ENCODE results near the gene CMTM1.
"Not testable (repeated sequence)": the region's sequence is repeated elsewhere in the genome, so short reads cannot be mapped to it uniquely, and the experiment has no call there.

CMTM1 gene

DNA sequence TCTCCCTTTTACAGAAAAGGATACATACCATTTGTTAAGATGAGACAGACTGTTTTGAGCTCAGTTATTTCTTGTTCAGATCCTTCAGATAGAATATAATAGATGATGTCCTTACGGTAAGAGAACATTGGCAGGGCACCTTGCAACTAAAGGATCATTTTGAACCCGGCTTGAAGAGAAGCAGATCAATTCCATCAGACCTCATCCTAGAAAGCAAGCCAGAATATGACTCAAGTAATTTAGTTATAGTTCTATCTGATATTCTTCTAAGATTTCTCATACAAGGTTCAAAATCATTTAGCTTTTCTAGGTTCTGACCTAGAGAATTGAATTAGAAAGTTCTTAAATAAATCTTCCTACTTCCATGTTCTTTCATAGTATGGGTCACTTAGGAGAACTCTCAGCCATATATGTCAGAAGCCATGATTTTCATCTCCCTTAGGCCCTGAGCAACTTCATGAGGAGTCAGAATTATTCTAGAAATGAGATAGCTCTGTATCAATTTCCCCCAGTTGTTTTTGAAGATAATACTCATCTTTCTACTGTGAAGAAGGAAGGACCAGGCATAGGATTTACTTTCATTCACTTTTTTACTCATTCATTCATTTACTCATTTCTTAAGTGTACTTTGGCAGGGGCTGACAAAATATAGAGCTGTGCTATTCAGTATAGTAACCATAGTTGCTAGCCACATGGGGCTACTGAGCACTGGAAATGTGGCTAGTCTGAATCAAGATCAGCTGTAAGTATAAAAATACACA lies 2.5 kb upstream of the CMTM1 start:
- no peak for DNase-seq

DNA sequence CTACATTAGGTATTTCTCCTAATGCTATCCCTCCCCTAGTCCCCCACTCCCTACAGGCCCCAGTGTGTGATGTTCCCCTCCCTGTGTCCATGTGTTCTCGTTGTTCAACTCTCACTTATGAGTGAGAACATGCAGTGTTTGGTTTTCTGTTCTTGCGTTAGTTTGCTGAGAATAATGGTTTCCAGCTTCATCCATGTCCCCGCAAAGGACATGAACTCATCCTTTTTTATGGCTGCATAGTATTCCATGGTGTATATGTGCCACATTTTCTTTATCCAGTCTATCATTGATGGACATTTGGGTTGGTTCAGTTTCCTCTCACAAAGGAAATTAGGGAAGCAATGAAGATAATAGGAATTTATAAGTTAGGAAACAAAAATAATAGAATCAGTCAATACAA lies 1.0 kb downstream of the CMTM1 start:
- DNase-seq: not testable (repeated sequence)

GRCh38 chr16:66568355-66568754 lies 2.1 kb downstream of the CMTM1 start:
- no peak for DNase-seq

GRCh38 chr16:66569131-66569530 lies 2.9 kb downstream of the CMTM1 start:
- DNase-seq: no peak

DNA sequence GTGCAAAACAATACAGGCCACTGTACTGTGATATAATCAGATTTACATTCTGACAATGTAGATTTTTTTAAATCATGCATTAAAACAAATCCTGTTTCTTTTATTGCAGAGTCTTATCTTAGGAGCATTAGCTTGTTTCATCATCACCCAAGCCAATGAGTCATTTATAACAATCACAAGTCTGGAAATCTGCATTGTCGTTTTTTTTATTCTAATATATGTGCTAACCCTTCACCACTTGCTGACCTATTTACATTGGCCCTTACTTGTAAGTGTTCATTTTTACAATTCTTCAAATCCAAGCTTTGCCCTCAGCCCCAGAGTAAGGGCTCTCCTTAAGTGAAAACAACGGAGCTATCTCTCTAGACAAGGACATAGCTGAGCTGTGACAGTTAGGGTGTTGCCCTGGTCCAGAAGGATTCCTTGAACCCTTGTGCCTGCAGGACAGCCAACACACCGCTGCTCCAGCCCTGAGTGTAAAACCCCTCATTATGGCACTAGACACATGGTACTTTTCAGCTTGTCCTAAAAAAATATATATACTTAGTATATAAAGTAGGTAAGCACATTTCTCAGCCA lies 3.7 kb downstream of the CMTM1 start:
- no peak for DNase-seq

GRCh38 chr16:66572356-66572755 lies 6.1 kb downstream of the CMTM1 start:
- DNase-seq: no peak

DNA sequence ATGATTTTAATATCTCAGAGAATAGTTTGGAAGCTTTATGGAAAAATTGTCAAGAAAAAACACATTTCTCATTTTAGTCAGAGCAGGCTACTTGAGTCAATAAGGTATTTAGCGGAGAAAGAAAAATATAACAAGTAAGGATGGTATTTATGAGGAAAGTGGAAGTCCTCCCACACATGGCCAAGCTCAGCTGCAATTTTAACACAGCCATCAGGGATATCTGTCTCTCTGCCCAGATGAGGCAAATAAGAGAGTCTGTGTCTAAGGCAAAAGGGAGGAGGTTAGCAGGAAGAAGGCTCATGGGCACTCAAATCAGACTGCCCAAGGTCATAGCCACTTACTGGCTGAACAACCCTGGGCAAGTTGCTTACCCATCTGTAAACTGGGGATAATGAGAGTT lies 7.8 kb downstream of the CMTM1 start:
- no peak for DNase-seq

DNA sequence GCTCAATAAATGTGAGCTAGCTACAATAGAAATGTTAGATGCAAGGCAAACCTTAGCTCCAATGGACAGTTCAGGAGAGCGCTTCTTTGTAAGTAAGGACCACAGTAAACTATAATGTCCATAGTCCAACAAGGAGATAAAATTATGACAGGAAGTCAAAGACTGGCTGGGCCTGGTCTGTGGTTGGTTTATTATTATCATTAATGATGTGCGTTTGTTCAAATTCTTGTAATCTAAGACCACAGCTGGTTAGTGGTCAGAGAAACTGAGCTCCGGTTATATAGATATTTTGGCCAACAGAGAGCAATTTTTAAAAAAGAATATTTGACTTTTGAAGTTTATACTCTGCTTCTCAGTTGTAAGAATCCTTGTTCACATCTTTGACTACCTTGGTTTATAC lies 8.3 kb downstream of the CMTM1 start:
- DNase-seq: no peak

GRCh38 chr16:66575060-66575459 lies 8.8 kb downstream of the CMTM1 start:
- DNase-seq: no peak

DNA sequence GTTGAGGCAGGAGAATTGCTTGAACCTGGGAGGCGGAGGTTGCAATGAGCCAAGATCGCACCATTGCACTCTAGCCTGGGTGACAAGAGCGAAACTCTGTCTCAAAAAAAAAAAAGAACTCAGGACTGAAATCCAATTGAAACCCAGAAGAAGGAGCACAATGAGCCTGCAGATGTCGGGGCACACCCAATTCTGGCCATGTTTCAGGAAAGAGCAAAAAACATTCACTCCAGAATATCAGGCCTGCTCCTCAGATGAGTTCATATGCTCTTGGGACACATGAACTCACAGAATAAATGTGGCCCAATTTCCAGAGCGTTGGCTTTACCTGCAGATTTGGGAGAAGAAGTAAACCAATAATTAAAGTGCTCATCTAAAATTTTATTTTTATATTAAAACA lies 10.1 kb downstream of the CMTM1 start:
- DNase-seq: no peak

DNA sequence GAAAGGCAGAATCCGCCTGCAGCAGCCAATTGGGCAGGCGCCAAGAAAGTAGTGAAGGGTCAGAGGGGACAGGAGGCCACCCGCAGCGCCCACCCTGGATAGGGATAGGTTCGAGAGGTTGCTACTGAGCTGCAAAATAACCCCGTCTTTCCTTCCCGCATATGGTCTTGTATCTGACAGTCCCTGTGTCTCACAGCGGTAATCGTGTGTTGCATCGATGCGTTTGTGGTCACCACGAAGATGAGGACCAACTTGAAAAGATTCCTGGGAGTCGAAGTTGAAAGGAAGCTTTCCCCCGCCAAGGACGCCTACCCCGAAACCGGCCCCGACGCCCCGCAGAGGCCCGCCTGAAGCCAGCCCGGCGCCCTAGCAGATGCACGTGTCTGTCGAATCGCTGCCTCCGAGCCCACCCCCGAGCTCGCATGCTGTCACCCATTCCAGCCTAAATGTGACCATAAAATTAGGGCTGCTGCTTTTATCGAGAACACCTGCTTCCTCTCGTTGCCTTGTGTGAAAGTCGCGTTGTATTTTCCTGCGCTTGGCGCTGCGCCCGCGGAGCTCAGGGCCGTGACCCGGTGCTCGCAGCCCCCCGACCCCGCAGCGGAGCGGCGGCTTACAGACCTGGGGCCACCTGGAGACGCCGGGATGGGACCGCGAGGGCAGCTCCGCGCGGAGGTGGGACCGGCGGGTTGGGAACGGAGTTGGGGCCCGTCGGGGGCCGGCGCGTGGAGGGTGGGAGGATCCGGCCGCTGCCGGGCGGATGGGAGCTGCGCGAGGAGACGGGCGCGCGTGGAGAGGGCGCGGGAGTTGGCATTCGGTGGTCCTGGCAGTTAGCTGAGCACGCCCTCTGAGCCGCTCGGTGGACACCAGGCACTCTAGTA lies 12.7 kb downstream of the CMTM1 start, which contains the start of gene CMTM2:
CMTM2 (plus strand) TSS at position 813 of the 881 bp plus-strand sequence. CDS start 145 bp downstream, outside the sequence.
- DNase-seq: no peak

- no peak for DNase-seq
Observed at GRCh38 chr16:66580605-66581209, 14.5 kb downstream of the CMTM1 start.

GRCh38 chr16:66581246-66581952 lies 15.2 kb downstream of the CMTM1 start:
- no peak for DNase-seq

GRCh38 chr16:66585481-66586239 lies 19.4 kb downstream of the CMTM1 start:
- no peak for DNase-seq

DNA sequence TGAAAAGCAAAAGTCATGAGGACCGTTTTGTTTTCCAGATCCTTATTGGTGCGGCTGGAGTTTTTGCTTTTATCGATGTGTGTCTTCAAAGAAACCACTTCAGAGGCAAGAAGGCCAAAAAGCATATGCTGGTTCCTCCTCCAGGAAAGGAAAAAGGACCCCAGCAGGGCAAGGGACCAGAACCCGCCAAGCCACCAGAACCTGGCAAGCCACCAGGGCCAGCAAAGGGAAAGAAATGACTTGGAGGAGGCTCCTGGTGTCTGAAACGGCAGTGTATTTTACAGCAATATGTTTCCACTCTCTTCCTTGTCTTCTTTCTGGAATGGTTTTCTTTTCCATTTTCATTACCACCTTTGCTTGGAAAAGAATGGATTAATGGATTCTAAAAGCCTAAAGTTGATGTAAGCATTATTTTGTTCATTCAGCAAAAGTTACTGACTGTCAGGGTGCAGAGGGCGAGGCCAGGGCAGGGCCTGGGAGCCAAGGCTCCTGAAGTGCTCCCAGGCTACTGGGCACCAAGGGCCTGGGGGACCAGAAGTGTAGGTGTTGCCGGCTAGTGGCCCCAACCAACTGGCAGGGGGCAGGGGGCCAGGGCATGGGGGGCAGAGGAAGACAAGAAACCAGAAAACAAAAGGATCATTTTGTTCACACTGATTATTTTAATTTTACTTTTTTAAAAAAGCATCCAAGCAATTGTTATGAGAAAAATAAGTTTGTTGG lies 21.8 kb downstream of the CMTM1 start:
- DNase-seq: no peak

- DNase-seq: peak; percentile 57
Observed at GRCh38 chr16:66588981-66589713, 22.9 kb downstream of the CMTM1 start.

DNA sequence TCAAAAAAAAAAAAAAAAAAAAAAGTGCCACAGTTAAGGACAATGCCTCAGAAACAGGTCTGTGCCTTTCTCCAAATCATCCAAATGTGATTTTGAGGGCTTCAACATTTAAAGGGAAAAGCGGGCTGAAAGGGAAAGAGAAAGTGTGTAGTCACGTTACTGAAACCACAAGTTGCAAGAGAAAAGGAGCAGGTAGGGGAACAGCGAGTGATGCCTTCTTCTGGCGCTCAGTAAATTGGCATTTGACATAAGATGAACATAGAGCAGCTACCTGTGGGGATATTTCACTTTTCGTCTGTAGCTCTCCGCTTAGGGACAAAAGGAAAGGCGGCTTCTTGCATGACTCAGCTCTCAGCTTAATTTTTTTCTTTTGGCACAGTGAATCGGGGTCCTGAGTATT lies 24.1 kb downstream of the CMTM1 start:
- no peak for DNase-seq

- no peak for DNase-seq
Observed at GRCh38 chr16:66591018-66591417, 24.8 kb downstream of the CMTM1 start.

- no peak for DNase-seq
Observed at GRCh38 chr16:66592241-66592640, 26.0 kb downstream of the CMTM1 start.

DNA sequence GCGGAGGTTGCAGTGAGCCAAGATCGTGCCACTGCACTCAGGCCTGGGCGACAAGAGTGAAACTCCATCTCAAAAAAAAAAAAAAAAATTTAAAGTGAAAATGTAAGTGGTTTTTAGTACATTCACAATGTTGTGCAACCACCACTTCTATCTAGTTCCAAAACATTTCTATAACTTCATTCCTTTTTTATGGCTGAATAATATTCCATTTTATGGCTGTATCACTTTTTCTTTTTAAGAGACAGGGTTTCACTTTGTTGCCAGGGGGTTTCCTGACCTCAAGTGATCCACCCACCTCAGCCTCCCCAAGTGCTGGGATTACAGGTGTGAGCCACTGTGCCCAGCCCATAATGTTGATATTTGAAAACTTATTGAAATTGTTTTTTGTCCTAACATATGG lies 26.6 kb downstream of the CMTM1 start:
- DNase-seq: no peak

All from activated CD4-positive, alpha-beta T cell treated with anti-CD3 and anti-CD28 coated beads, Interleukin-2, amount 50 U/mL, for 4 hours (primary cell).